A549 (cell line): ENCODE results near the gene ARHGAP19. TPM values are rescaled to one million over a fixed set of nuclear protein-coding genes. Genes with fewer than 3 reads are reported as not detected.

ENCODE experiments used
- ATAC-seq, 2 experiments: fragments of 200-7000 bp in 1 of 2; fragments of >200 bp in 1 of 2; cut with Nextera tagmentation in 1 of 2; cut with Tn5 transposase in 1 of 2; 3 replicates each; pipeline versions ENCODE4 v1.8.0 to v1.9.1; 2018 to 2020; ENCODE audit warnings: mild to moderate bottlenecking in 1 of 2, moderate library complexity in 1 of 2
- CTCF ChIA-PET: fragments of 300-600 bp; sonication (Branson Sonifier 250); formaldehyde crosslinking; extraction: SDS; loops from one replicate; lab custom pipeline; 2021; ENCODE audit warnings: antibody characterized with exemption, inconsistent platforms; lab: Yijun Ruan, JAX
- POLR2A ChIA-PET: fragments of 350-600 bp; formaldehyde crosslinking; extraction: SDS; loops from one replicate; lab custom pipeline; 2021; ENCODE audit warnings: antibody characterized with exemption, inconsistent platforms; lab: Yijun Ruan, JAX
- DNase-seq, 2 experiments: peaks; one replicate each; pipeline versions ENCODE4 v3.0.0 to v3.0.0-alpha.2; 2011 to 2016; ENCODE audit warnings: low read depth in 1 of 2, low spot score in 1 of 2
- FAIRE-seq: peaks from 2 replicates; lab custom pipeline; 2011; peaks lifted over from hg19 to GRCh38; lab: Jason Lieb, UNC
- H3K27ac ChIP-seq, 2 experiments: fragments of >200 bp; sonication (Bioruptor Twin); formaldehyde crosslinking; 3 replicates each; pipeline ENCODE4 v1.5.1; 2016 to 2017
- H3K4me1 ChIP-seq: fragments of >200 bp; sonication (Bioruptor Twin); formaldehyde crosslinking; 3 replicates; pipeline ENCODE4 v1.6.1; 2016
- H3K4me2 ChIP-seq: fragments of >200 bp; sonication (Bioruptor Twin); formaldehyde crosslinking; 3 replicates; pipeline ENCODE4 v1.6.1; 2016
- H3K4me3 ChIP-seq: fragments of >200 bp; sonication (Bioruptor Twin); formaldehyde crosslinking; 3 replicates; pipeline ENCODE4 v1.5.1; 2016
- H3K9me3 ChIP-seq: fragments of >200 bp; sonication (Bioruptor Twin); formaldehyde crosslinking; 3 replicates; pipeline ENCODE4 v1.6.1; 2016
- BHLHE40 ChIP-seq: IDR thresholded peaks from 2 replicates; pipeline ENCODE4 v1.6.1; 2012; ENCODE audit warnings: low read depth, low read length, inconsistent platforms
- CBX8 ChIP-seq: fragments of 200-600 bp; sonication (generic); IDR thresholded peaks from 2 replicates; pipeline ENCODE4 v1.6.1; 2016
- CEBPB ChIP-seq, 2 experiments: fragments of >200 bp in 1 of 2; sonication (Bioruptor Twin) in 1 of 2; formaldehyde crosslinking in 1 of 2; IDR thresholded peaks; 2 replicates each; pipeline ENCODE4 v1.6.1; 2012 to 2016
- CHD4 ChIP-seq: fragments of 200-600 bp; sonication (generic); IDR thresholded peaks from 2 replicates; pipeline ENCODE4 v1.6.1; 2016; ENCODE audit warnings: antibody characterized with exemption, mild to moderate bottlenecking, borderline replicate concordance
- ESRRA ChIP-seq: fragments of 150-350 bp; IDR thresholded peaks from 2 replicates; pipeline ENCODE4 v1.6.1; 2014; ENCODE audit warnings: mild to moderate bottlenecking, low read length, borderline replicate concordance
- FOXS1 ChIP-seq: fragments of 250-450 bp; sonication (Bioruptor Pico); IDR thresholded peaks from 2 replicates; pipeline ENCODE4 v1.5.0; 2020; ENCODE audit warnings: mild to moderate bottlenecking, moderate library complexity
- HOXB13 ChIP-seq: fragments of 250-450 bp; sonication (Bioruptor Pico); IDR thresholded peaks from 2 replicates; pipeline ENCODE4 v1.5.0; 2020; ENCODE audit warnings: low read depth, mild to moderate bottlenecking, moderate library complexity
- JUN ChIP-seq, 2 experiments: fragments of >200 bp; sonication (Bioruptor Twin); formaldehyde crosslinking; IDR thresholded peaks; 2 replicates in 1 of 2; 3 replicates in 1 of 2; pipeline ENCODE4 v1.6.1; 2016 to 2017
- KDM1A ChIP-seq: fragments of 200-600 bp; sonication (generic); IDR thresholded peaks from 2 replicates; pipeline ENCODE4 v1.6.1; 2016; ENCODE audit warnings: low read depth, mild to moderate bottlenecking
- KDM5A ChIP-seq: fragments of 200-600 bp; sonication (generic); IDR thresholded peaks from 2 replicates; pipeline ENCODE4 v1.6.1; 2016; ENCODE audit warnings: antibody characterized with exemption, mild to moderate bottlenecking
- NPAS2 ChIP-seq: fragments of 250-450 bp; sonication (Bioruptor Pico); IDR thresholded peaks from 2 replicates; pipeline ENCODE4 v1.8.0; 2022; ENCODE audit warnings: mild to moderate bottlenecking, moderate library complexity, borderline replicate concordance
- POLR2AphosphoS2 ChIP-seq: conservative IDR thresholded peaks from 2 replicates; pipeline ENCODE4 v1.6.1; 2012; ENCODE audit warnings: low read length, improper control_type of control experiment, inconsistent platforms
- RCOR1 ChIP-seq: fragments of 150-350 bp; IDR thresholded peaks from 2 replicates; pipeline ENCODE4 v1.6.1; 2014; ENCODE audit warnings: antibody characterized with exemption, low read length, low read depth
- RNF2 ChIP-seq: fragments of 200-600 bp; sonication (generic); IDR thresholded peaks from 2 replicates; pipeline ENCODE4 v1.6.1; 2016; ENCODE audit warnings: low read depth, mild to moderate bottlenecking, antibody characterized with exemption, moderate library complexity, borderline replicate concordance
- ZNF302 ChIP-seq: fragments of 250-450 bp; sonication (Bioruptor Pico); IDR thresholded peaks from 2 replicates; pipeline ENCODE4 v1.9.0; 2021; ENCODE audit warnings: inconsistent platforms, mild to moderate bottlenecking, moderate library complexity
- ZSCAN20 ChIP-seq: fragments of 250-450 bp; sonication (Bioruptor Pico); IDR thresholded peaks from 2 replicates; pipeline ENCODE4 v1.8.0; 2022; ENCODE audit warnings: mild to moderate bottlenecking, moderate library complexity
- WGBS: methylation state at CpG from one replicate; pipeline ENCODE4 v1.1.6; 2017; ENCODE audit errors: missing lambda C conversion rate; 5-methylcytosine and 5-hydroxymethylcytosine counted together
- polyA plus RNA-seq, 4 experiments: library from polyadenylated mRNA; depleted of rRNA in 3 of 4; stranded (reverse); fragments of >200 nt; fragmentation: RNase III in 1 of 4; extraction: RNeasy Plus Mini Kit Qiagen cat#74134 plus additional on column Dnase treatment in 1 of 4; gene quantifications; 2 replicates in 3 of 4; 3 replicates in 1 of 4; pipeline ENCODE4 v1.2.3, GENCODE V29; 2011 to 2017
- TF ChIP-seq, protein P1 (sequence below): IDR thresholded peaks from 2 replicates; pipeline ENCODE4 v1.6.1; 2012; ENCODE audit warnings: low read depth, borderline replicate concordance
- TF ChIP-seq, protein P2 (sequence below): fragments of 250-450 bp; sonication (Bioruptor Pico); IDR thresholded peaks from 2 replicates; pipeline ENCODE4 v1.5.0; 2020; ENCODE audit warnings: low read depth, mild to moderate bottlenecking, moderate library complexity
- TF ChIP-seq, protein P3 (sequence below): fragments of 450-650 bp; IDR thresholded peaks from 2 replicates; pipeline ENCODE4 v1.6.1; 2014; ENCODE audit warnings: antibody characterized with exemption
- TF ChIP-seq, protein P4 (sequence below): fragments of 200-600 bp; sonication (generic); IDR thresholded peaks from 2 replicates; pipeline ENCODE4 v1.6.1; 2016; ENCODE audit warnings: antibody characterized with exemption, mild to moderate bottlenecking, moderate library complexity

Gene ARHGAP19
- polyA plus RNA-seq, 2 of the 4 experiments (the other 2 are of a cell fraction), result 6.0 to 11.9 TPM

DNA sequence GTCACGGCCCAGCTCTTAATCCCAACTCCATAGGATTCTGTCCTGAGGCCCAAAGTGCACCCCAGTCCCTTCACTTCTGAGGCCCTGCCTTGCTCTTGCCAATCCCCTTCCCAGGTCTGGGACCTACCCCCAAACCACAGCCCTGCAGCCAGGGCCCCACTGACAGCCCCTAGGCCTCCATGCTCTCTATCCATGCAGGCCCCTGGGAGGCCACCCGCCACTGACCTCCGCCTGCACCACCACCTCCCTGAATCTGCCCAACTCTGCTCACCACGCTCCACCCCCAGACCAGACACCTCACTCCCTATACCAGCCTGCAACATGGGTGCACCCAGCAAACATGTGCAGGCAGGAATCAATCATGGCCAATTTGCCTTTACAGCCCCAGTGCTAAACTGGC lies 116.9 kb downstream of the ARHGAP19 start:
- POLR2A ChIA-PET, result no interaction called here
- TF ChIP-seq JUN (IDR thresholded peaks at IDR 0.05) (no peak), POLR2AphosphoS2 (no peak), CHD4 (no peak), FOXS1 (CRISPR knock-in tag) (no peak), ZNF302 (CRISPR knock-in tag) (no peak), CBX8 (no peak), BHLHE40 (no peak), ESRRA (no peak)
- TF ChIP-seq, protein P1, sequence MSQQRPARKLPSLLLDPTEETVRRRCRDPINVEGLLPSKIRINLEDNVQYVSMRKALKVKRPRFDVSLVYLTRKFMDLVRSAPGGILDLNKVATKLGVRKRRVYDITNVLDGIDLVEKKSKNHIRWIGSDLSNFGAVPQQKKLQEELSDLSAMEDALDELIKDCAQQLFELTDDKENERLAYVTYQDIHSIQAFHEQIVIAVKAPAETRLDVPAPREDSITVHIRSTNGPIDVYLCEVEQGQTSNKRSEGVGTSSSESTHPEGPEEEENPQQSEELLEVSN, result no peak
- no peak overlapping the region for H3K4me2 ChIP-seq
- no peak overlapping the region for H3K27ac ChIP-seq
- H3K4me1 ChIP-seq, result no peaks in the 10 kb centered on the region
- no peaks in the 10 kb centered on the region for H3K9me3 ChIP-seq
- ATAC-seq (no peak), DNase-seq (no peak), FAIRE-seq (no peak)
- H3K4me3 ChIP-seq, result no peak overlapping the region
- WGBS, result 70% methylated on average over 4 of the region's 4 CpGs
- CTCF ChIA-PET, result interaction anchor here (1.4 to 1.7 kb wide), 2 partner anchors 9 to 103 kb away, joined by 3 to 6 read pairs; no protein-coding TSS in a partner anchor

DNA sequence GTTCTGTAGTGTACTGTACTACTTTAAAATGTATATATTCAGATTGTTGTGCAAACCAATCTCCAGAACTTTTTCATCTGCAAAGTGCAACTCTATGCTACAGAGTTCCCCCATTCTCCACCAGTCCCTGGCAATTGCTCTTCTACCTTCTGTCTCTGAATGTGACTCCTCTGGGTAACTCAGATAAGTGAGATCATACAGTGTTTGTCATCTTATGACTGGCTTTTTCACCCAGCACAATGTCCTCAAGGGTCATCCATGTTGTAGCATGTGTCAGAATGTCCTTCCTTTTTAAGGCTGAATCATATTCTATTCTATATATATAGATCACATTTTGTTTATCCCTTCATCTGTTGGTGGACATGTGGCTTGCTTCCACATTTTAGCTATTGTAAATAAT lies 117.5 kb downstream of the ARHGAP19 start:
- DNase-seq, result no peak
- TF ChIP-seq, protein P2, sequence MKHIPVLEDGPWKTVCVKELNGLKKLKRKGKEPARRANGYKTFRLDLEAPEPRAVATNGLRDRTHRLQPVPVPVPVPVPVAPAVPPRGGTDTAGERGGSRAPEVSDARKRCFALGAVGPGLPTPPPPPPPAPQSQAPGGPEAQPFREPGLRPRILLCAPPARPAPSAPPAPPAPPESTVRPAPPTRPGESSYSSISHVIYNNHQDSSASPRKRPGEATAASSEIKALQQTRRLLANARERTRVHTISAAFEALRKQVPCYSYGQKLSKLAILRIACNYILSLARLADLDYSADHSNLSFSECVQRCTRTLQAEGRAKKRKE, result no peak
- TF ChIP-seq CEBPB (IDR thresholded peaks at IDR 0.05), result no peak
- TF ChIP-seq NPAS2 (CRISPR knock-in tag), result no peak
- TF ChIP-seq HOXB13 (CRISPR knock-in tag), result no peak
- H3K4me3 ChIP-seq, result no peak overlapping the region
- CTCF ChIA-PET, result interaction anchor here (1.1 to 2.5 kb wide), 4 partner anchors 10 to 102 kb away, joined by 3 to 10 read pairs (median 4); no protein-coding TSS in a partner anchor
- no peak for ATAC-seq
- H3K27ac ChIP-seq, result no peak overlapping the region
- FAIRE-seq, result no peak
- no peaks in the 10 kb centered on the region for H3K4me1 ChIP-seq
- H3K4me2 ChIP-seq, result no peak overlapping the region
- H3K9me3 ChIP-seq, result no peaks in the 10 kb centered on the region
- POLR2A ChIA-PET, result no interaction called here

DNA sequence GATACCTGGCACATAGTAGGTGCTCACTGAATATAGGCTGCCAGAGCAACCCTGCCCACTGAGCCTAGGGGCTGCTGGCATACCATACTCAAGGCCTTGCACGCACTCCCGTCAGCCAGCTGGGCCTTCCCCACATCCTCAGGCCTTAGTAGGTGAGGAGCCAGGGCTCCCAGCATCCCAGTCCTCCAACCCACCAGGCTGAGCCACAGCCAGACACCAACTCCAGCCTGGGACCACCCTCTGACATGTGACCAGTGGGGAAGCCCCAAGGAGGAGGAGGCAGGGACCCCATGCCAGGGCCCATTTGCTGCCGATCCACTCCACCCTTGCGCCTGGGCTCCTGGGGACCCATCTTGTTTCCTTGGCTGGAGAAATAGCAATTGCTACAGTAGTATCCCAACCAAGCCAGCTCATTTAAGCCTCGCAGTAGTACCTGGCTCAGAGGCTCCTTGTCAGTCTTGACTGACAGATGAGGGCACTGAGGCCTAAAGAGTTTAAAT lies 118.1 kb downstream of the ARHGAP19 start:
- no peak for FAIRE-seq
- WGBS, result 85% methylated on average over 5 of the region's 5 CpGs
- DNase-seq, result no peak
- ChIA-PET POLR2A (no interaction called here), CTCF (interaction anchor here (1.1 to 2.5 kb wide), 4 partner anchors 9 to 102 kb away, joined by 3 to 10 read pairs (median 5); no protein-coding TSS in a partner anchor)
- Histone ChIP-seq H3K4me3 (no peak overlapping the region), H3K4me2 (no peak overlapping the region), H3K9me3 (no peaks in the 10 kb centered on the region), H3K27ac (no peak overlapping the region), H3K4me1 (no peaks in the 10 kb centered on the region)
- TF ChIP-seq KDM1A (no peak), ZSCAN20 (CRISPR knock-in tag) (no peak), RCOR1 (no peak), KDM5A (no peak)
- TF ChIP-seq, protein P3, sequence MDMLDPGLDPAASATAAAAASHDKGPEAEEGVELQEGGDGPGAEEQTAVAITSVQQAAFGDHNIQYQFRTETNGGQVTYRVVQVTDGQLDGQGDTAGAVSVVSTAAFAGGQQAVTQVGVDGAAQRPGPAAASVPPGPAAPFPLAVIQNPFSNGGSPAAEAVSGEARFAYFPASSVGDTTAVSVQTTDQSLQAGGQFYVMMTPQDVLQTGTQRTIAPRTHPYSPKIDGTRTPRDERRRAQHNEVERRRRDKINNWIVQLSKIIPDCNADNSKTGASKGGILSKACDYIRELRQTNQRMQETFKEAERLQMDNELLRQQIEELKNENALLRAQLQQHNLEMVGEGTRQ, result no peak
- no peak for ATAC-seq

DNA sequence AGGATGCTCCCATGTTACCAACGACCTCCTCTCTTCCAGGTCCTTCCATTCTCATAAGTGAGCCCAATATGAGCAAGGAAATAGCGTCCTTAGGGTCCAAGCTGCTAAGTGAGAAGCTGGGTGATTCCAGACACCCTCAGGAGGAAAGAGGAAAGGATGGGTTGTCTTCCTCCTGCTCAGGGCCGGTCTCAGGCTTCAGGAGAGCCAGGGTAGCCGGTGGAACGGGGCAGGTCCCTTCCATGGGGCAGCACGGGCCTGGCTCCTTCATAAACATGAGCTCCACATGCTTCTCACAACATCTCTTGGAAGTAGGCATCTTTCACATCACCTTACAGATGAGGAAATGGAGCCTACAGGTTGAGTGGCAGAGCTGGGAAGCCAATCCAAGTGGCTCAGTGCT lies 119.4 kb downstream of the ARHGAP19 start:
- TF ChIP-seq POLR2AphosphoS2, result no peak
- TF ChIP-seq, protein P4, sequence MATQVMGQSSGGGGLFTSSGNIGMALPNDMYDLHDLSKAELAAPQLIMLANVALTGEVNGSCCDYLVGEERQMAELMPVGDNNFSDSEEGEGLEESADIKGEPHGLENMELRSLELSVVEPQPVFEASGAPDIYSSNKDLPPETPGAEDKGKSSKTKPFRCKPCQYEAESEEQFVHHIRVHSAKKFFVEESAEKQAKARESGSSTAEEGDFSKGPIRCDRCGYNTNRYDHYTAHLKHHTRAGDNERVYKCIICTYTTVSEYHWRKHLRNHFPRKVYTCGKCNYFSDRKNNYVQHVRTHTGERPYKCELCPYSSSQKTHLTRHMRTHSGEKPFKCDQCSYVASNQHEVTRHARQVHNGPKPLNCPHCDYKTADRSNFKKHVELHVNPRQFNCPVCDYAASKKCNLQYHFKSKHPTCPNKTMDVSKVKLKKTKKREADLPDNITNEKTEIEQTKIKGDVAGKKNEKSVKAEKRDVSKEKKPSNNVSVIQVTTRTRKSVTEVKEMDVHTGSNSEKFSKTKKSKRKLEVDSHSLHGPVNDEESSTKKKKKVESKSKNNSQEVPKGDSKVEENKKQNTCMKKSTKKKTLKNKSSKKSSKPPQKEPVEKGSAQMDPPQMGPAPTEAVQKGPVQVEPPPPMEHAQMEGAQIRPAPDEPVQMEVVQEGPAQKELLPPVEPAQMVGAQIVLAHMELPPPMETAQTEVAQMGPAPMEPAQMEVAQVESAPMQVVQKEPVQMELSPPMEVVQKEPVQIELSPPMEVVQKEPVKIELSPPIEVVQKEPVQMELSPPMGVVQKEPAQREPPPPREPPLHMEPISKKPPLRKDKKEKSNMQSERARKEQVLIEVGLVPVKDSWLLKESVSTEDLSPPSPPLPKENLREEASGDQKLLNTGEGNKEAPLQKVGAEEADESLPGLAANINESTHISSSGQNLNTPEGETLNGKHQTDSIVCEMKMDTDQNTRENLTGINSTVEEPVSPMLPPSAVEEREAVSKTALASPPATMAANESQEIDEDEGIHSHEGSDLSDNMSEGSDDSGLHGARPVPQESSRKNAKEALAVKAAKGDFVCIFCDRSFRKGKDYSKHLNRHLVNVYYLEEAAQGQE, result no peak
- TF ChIP-seq RNF2, result no peak
- Histone ChIP-seq H3K4me1 (no peaks in the 10 kb centered on the region), H3K27ac (no peak overlapping the region), H3K4me3 (no peak overlapping the region), H3K9me3 (no peaks in the 10 kb centered on the region), H3K4me2 (no peak overlapping the region)
- no peak for DNase-seq
- POLR2A ChIA-PET, result no interaction called here
- CTCF ChIA-PET, result interaction anchor here (0.7 to 2.5 kb wide), 6 partner anchors 17 to 100 kb away, joined by 3 to 10 read pairs (median 6); no protein-coding TSS in a partner anchor
- FAIRE-seq, result no peak
- ATAC-seq, result no peak
- WGBS, result 46% methylated on average over 5 of the region's 6 CpGs
